SJSA1 (cell line): ENCODE data around the gene CDH2. TPM values are rescaled to one million over a fixed set of nuclear protein-coding genes. Genes with fewer than 3 reads are reported as not detected.
A peak's percentile ranks its signal among the peaks of the same experiment; 100 is the strongest.

Experiments
- DNase-seq, 2 experiments: peaks; one replicate each; pipeline ENCODE4 v3.0.0-alpha.2; 2015 to 2020; ENCODE audit warnings: low spot score in 2 of 2, low read depth in 1 of 2
- H3K27ac ChIP-seq: fragments of 250-450 bp; sonication (Bioruptor Pico); 2 replicates; pipeline ENCODE4 v1.5.1; 2020; ENCODE audit warnings: mild to moderate bottlenecking, moderate library complexity
- H3K27me3 ChIP-seq: fragments of 250-450 bp; sonication (Bioruptor Pico); replicated peaks from 2 replicates; pipeline ENCODE4 v1.5.1; 2020; ENCODE audit warnings: mild to moderate bottlenecking, moderate library complexity
- H3K36me3 ChIP-seq: fragments of 250-450 bp; sonication (Bioruptor Pico); 2 replicates; pipeline ENCODE4 v1.5.1; 2020; ENCODE audit warnings: mild to moderate bottlenecking
- H3K4me1 ChIP-seq: fragments of 250-450 bp; sonication (Bioruptor Pico); replicated peaks from 2 replicates; pipeline ENCODE4 v1.6.1; 2021; ENCODE audit warnings: mild to moderate bottlenecking
- H3K4me3 ChIP-seq: fragments of 250-450 bp; sonication (Bioruptor Pico); 2 replicates; pipeline ENCODE4 v1.5.1; 2020; ENCODE audit warnings: mild to moderate bottlenecking
- H3K9me3 ChIP-seq: fragments of 250-450 bp; sonication (Bioruptor Pico); replicated peaks from 2 replicates; pipeline ENCODE4 v1.5.1; 2020; ENCODE audit warnings: mild to moderate bottlenecking
- total RNA-seq: library from RNA; depleted of rRNA; stranded (reverse); fragments of >200 nt; shearing (Covaris generic); gene quantifications from 2 replicates; pipeline ENCODE4 v1.2.3, GENCODE V29; 2014

The CDH2 gene
- total RNA-seq, 1 experiment from 2014 or later: 75.7 TPM

DNA sequence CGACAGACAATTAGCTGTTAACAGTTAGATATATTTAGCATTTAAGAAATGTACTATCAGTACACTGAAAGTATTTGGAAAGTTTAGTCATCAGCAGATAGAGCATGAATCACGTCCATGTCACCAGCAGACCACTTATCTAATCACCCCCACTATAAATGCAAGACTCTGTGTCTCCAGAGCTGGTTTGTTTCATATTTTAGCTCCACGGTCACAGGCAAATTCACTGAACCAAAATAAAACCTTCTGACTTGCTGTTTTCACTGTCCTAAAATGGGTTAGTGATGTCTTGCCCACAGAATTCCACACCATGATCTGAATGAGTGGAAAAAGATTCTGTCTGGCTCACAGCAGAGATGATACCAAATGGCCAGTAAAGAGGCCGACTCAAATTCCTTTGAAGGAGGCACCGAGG lies 64.9 kb downstream of the CDH2 start:
- peaks cover 56% of the 10 kb centered on the region for H3K4me1 ChIP-seq

DNA sequence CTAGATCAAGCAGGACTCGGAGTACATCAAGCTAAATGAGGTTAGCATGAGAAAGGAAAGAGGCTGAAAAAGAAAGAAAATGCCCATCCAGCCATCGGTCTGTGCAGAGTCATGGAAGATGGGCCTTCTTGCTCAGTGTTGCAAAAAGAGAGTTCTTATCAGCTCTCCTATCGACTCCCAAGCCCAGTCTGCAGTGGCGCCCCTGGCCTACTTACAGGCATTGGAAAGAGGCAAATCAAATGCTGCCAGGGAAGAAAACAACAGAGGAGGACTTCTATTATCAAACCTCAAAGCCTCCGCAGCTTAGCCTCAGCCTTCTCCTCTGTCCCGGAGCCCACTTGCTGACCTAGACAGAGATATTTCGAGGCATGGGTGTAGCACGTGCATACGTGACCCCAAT lies 66.0 kb downstream of the CDH2 start:
- no peaks in the 10 kb centered on the region for H3K27me3 ChIP-seq
- H3K4me1 ChIP-seq: peaks cover 48% of the 10 kb centered on the region
- H3K9me3 ChIP-seq: no peaks in the 10 kb centered on the region
- no peak for DNase-seq
- H3K36me3 ChIP-seq: no peaks in the 10 kb centered on the region
- H3K27ac ChIP-seq: no peak overlapping the region
- no peak overlapping the region for H3K4me3 ChIP-seq

More for the DNA sequence above, 64.9 kb downstream of the CDH2 start:
- DNase-seq: peak; percentile 54 to 78
- H3K36me3 ChIP-seq: no peaks in the 10 kb centered on the region
- H3K27ac ChIP-seq: peak overlapping the region; percentile 95
- peak overlapping the region; percentile 8 for H3K4me3 ChIP-seq
- no peaks in the 10 kb centered on the region for H3K27me3 ChIP-seq
- no peaks in the 10 kb centered on the region for H3K9me3 ChIP-seq

DNA sequence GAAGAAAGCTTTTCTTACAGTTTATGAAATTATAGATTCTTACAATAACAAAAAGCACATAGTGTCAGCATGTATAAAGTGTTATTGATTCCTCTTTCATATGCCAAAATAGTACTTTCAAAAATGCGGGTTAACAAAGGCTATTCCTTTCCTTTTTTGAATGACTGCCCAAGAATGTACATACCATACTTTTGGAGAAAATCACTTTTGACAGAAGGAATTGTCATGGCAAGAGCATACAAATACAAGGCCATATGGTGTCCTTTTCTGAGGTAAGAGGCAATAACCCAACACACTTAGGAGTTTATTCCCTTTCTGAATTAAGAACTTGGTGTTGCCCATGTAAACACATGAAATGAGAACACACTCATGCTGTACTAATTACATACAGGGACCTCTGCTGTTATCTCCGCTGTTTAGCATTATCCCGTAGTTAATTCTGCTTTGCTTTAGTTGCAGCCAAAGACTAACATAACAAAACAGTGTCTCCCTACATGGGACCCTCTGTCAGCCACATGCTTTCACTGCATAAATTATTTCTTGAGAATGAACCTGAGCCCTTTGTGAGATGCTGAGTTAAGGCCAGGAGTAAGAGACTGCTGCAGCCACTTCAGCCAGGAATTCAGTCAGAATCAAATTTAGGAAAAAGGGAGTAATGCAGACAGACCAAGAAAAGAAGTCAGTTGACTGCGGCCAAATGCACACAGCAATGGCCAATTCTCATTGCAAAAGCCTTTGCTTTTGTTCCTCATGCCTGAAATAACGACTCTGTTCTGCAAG lies 67.0 kb downstream of the CDH2 start:
- Histone ChIP-seq H3K4me1 (peaks cover 40% of the 10 kb centered on the region), H3K4me3 (no peak overlapping the region), H3K27me3 (no peaks in the 10 kb centered on the region), H3K36me3 (no peaks in the 10 kb centered on the region), H3K9me3 (no peaks in the 10 kb centered on the region), H3K27ac (no peak overlapping the region)
- DNase-seq: no peak

DNA sequence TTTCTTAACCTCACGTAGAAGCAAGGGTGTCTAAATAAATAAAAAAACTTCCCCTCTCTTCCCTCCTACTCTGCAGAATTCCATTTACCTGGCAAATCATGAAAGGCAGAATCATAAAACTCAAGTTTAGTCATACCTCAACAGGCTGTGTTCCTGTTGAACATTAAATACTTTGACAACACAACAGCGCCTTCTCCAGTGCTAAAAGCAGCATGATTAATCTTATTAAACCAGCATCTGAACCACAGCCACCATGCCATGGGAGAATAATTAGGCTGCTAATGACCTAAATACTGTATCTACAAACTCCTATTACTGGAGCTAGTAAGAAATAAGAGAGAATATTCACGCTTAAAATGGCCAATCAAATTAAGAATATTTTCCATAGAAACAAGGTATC lies 68.1 kb downstream of the CDH2 start:
- DNase-seq: no peak
- Histone ChIP-seq H3K36me3 (no peaks in the 10 kb centered on the region), H3K27me3 (no peaks in the 10 kb centered on the region), H3K9me3 (no peaks in the 10 kb centered on the region), H3K27ac (no peak overlapping the region), H3K4me3 (no peak overlapping the region), H3K4me1 (peaks cover 29% of the 10 kb centered on the region)

DNA sequence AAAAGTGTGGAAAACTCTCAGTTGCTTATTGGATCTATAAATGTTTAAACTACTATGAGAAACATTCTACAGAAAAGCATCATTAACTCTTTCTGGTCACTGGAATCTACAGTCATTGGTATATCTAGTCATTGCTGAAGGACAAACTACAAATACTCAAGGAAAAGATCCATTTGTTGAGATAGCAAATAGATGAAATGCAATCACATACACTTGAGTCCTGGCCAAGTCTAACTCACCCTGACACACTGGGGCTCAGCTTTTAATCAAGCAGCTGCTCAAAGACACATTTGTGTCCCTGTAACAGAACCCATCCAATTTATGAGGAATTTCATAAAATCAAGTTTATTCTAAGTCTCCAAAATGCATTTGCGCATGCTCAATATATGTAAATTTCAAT lies 68.7 kb downstream of the CDH2 start:
- Histone ChIP-seq H3K27me3 (no peaks in the 10 kb centered on the region), H3K9me3 (no peaks in the 10 kb centered on the region), H3K36me3 (no peaks in the 10 kb centered on the region), H3K4me3 (no peak overlapping the region), H3K4me1 (peaks cover 23% of the 10 kb centered on the region), H3K27ac (no peak overlapping the region)
- no peak for DNase-seq

DNA sequence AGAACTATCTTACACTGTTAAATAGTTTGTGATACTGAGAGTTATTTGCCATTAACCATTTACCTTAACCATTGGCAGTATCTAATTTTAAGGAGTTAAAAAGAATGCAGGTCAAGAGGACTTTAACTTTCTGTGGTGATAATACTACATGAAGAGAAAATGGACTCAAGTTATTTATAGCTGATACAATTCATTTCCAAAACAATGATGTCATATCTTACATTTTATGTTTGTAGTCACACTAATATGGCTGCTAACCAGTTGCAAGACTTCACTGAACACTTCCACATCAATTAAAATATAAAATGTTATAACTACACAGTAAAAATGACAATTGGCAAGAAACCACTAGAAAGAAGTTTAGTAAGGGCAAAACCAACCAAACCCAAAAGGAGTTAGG lies 77.7 kb downstream of the CDH2 start:
- no peak for DNase-seq
- no peaks in the 10 kb centered on the region; the same call in 1 of the 2 replicates for H3K9me3 ChIP-seq

DNA sequence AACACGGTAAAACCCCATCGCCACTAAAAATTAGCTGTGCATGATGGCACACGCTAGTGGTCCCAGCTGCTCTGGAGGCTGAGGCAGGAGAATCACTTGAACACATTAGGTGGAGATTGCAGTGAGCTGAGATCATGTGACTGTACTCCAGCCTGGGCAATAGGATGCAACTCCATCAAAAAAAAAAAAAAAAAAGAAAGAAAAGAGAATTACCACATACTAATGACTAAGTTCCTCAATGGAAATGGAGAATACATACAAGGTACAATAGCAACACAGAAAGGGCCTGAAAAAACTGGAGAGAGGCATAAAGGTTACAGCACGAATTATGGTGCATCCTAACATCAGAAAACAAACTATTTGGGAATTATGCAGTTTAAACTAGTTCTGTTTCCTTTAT lies 81.3 kb downstream of the CDH2 start:
- no peak overlapping the region for H3K27ac ChIP-seq
- H3K4me3 ChIP-seq: no peak overlapping the region
- H3K27me3 ChIP-seq: no peaks in the 10 kb centered on the region
- H3K9me3 ChIP-seq: no peaks in the 10 kb centered on the region; the same call in 1 of the 2 replicates
- no peaks in the 10 kb centered on the region for H3K4me1 ChIP-seq
- no peak for DNase-seq
- no peaks in the 10 kb centered on the region for H3K36me3 ChIP-seq

More for the DNA sequence above, 77.7 kb downstream of the CDH2 start:
- no peak overlapping the region for H3K27ac ChIP-seq
- H3K36me3 ChIP-seq: no peaks in the 10 kb centered on the region
- no peaks in the 10 kb centered on the region for H3K27me3 ChIP-seq
- no peaks in the 10 kb centered on the region for H3K4me1 ChIP-seq
- H3K4me3 ChIP-seq: no peak overlapping the region

DNA sequence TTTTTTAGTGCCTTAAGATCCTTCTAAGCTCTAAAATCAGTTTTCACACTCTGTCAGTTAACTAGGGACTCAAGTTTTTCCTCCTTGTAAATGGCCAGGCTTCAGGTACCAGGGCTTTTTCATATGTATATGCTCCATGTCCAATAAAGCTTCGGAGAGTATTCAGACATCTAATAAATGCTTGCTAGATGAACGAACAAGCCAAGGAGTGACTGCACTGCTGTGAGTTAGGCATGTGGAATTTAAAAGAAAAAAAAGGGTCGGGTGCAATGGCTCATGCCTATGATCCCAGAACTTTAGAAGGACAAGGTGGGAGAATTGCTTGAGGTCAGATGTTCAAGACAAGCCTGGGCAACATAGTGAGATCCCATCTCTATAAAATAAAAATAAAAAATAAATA lies 81.9 kb downstream of the CDH2 start:
- no peak for DNase-seq
- Histone ChIP-seq H3K4me1 (no peaks in the 10 kb centered on the region), H3K4me3 (no peak overlapping the region), H3K9me3 (no peaks in the 10 kb centered on the region; the same call in 1 of the 2 replicates), H3K27me3 (no peaks in the 10 kb centered on the region), H3K27ac (no peak overlapping the region), H3K36me3 (no peaks in the 10 kb centered on the region)

DNA sequence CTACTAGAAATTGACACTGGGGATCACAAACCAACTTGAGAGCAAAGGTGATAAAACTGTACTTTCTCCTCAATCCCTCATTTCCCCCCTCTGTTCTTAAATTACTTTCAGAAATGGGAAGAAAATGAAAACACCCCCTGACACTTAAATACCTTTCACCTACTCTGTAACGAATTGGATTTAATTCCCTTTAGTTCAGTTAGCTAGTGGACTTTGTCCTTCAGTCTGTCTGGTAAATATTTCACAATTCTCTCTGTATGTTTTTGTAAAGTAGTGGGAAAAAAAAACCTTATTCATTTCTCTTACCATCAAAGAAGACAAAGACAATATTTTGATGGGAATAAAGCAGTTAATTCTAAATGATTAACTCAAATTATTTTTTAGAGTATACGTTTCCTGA lies 85.7 kb downstream of the CDH2 start:
- DNase-seq: no peak
- H3K36me3 ChIP-seq: no peaks in the 10 kb centered on the region
- no peak overlapping the region for H3K4me3 ChIP-seq
- no peaks in the 10 kb centered on the region for H3K9me3 ChIP-seq
- H3K27ac ChIP-seq: no peak overlapping the region
- H3K4me1 ChIP-seq: peaks cover 19% of the 10 kb centered on the region
- no peaks in the 10 kb centered on the region for H3K27me3 ChIP-seq

DNA sequence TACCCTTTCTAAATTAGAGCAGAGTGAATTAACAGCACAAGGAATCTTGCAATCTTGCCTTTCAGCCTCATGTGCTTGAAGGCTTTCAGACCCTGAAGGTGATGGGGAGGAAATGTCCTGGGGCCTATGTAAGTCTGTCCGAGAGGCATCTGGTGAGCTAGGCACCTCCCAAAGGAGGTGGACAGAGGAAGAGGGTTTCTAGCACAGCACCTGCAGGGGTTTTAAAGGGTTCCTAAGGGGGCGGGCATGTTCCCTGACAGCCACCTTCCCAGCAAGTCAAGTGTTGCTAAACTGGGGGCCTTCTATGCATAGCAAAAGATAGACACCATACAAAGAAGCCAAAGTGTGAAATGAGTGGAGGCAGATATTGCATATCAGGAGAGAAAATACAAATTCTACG lies 88.5 kb downstream of the CDH2 start:
- H3K27ac ChIP-seq: no peak overlapping the region

DNA sequence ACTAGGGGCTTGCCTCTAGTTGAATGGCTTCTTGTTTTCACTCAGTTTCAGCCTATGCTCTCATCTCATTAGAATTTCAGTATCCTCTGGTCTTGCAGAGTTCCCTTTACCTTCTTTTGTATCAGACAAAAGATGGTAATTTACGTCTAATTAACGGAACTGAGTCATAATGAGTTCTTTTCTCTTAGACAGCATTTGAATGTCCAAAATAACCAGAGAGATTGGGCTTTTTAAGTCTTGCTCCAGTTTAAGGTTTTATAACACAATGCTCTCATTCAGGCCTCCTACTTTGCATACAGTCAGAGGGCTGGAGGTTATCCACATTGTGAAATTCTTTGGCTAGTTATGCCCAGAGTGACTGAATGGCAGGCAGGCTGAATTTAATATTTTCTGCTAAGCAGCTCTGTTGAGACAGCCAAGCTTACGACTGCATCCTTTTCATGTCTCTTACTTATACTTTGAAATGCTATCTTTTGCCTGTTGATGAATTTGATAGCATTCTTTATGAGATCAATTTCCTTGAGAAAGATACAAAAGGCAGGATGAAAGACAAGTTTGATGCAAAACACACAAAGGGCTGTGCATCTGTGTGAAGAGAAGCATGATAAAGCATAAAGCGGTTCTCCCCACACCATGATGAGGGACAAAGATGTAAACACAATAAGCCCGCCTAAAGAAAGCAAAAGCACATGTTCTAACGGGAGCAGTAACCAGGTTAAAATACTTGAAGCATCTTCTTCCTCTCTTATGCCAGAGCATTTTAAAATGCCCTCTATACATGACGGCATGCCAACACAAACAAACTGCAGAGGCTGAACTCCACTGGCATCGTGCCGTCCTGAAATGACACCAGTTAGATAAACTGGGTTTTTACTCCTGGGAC lies 90.0 kb downstream of the CDH2 start:
- no peaks in the 10 kb centered on the region for H3K9me3 ChIP-seq
- H3K36me3 ChIP-seq: no peaks in the 10 kb centered on the region
- no peak overlapping the region for H3K4me3 ChIP-seq
- peak overlapping the region; percentile 15; the same call in 1 of the 2 replicates for H3K27ac ChIP-seq
- H3K4me1 ChIP-seq: peaks cover 20% of the 10 kb centered on the region
- no peaks in the 10 kb centered on the region for H3K27me3 ChIP-seq
- peak in 1 of 2 experiments; percentile 42 for DNase-seq

More for the DNA sequence above, 88.5 kb downstream of the CDH2 start:
- no peak for DNase-seq
- Histone ChIP-seq H3K9me3 (no peaks in the 10 kb centered on the region), H3K36me3 (no peaks in the 10 kb centered on the region), H3K27me3 (no peaks in the 10 kb centered on the region), H3K4me1 (peaks cover 20% of the 10 kb centered on the region), H3K4me3 (no peak overlapping the region)

DNA sequence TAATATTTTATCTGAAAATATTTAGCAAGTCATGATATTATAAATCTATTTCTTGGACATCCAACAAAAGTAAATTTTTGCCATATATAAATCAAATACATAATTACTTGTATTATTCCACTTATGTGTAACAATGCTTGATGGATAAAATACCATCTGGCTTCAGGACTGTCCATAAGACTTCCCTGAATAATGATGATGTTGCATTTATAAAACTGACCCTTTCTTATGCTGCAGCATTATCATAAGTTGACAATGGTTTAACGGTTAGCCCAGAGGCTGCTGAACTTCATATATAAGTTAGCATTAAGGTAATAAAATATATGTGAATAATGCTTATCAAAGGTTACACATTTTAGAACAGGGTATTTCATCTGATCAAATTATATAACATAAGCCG lies 95.4 kb downstream of the CDH2 start:
- Histone ChIP-seq H3K9me3 (no peaks in the 10 kb centered on the region), H3K27ac (no peak overlapping the region), H3K4me3 (no peak overlapping the region), H3K27me3 (no peaks in the 10 kb centered on the region), H3K36me3 (no peaks in the 10 kb centered on the region), H3K4me1 (peaks cover 25% of the 10 kb centered on the region)
- DNase-seq: no peak

DNA sequence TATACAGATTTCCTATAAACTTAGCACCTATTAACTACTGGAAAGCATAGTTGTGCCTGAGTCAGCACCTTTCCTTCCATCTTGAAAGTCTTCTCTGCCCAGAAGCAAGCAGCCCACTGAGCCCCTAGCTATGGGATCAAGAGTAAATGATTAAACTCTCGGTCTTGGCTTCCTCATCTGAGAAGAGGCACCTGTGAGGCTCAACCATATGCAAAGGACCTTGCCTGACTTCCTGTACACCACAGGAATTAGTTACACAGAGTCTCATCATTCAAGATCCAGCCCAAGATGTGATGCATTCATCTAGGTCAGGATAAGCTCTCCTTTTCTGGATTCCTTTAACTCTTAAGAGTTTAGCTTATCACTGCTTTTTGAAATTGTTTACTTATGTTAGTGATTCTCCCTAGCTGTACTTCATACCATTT lies 96.0 kb downstream of the CDH2 start:
- Histone ChIP-seq H3K27me3 (no peaks in the 10 kb centered on the region), H3K27ac (no peak overlapping the region), H3K4me1 (peaks cover 22% of the 10 kb centered on the region), H3K36me3 (no peaks in the 10 kb centered on the region), H3K9me3 (no peaks in the 10 kb centered on the region), H3K4me3 (no peak overlapping the region)
- DNase-seq: no peak

DNA sequence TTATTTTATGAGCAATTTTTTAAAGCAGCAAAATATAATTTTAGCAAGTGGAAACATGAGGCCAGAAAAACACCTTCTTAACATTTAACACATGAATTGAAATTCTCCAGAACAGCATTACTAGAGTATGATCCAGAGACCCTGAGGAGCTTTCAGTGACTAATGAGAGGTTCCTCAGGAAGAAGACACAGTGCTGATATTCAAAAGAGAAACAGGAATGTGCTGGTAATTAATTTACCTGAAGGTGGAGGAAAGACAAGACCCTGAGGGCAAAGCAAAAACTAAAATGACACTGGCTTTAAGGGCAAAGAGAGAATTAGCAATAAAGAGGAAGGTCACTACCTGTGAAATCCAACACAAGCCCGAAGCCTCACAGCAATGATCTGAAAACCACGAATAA lies 97.0 kb downstream of the CDH2 start:
- no peaks in the 10 kb centered on the region for H3K9me3 ChIP-seq
- H3K4me3 ChIP-seq: no peak overlapping the region
- H3K27ac ChIP-seq: no peak overlapping the region
- H3K4me1 ChIP-seq: peaks cover 32% of the 10 kb centered on the region
- H3K27me3 ChIP-seq: no peaks in the 10 kb centered on the region
- no peaks in the 10 kb centered on the region for H3K36me3 ChIP-seq
- DNase-seq: no peak
